Measurements from ENCODE around the gene SPRN. TPM values are rescaled to one million over a fixed set of nuclear protein-coding genes. Genes with fewer than 3 reads are reported as not detected.
A peak's percentile ranks its signal among the peaks of the same experiment; 100 is the strongest.

The SPRN gene
- total and polyA plus RNA-seq, 8 donors, result 0.18 to 5.2 TPM; not detected in 6

- DNase-seq, result no peak
- H3K27me3 ChIP-seq, result no peaks in the 10 kb centered on the region
- H3K27ac ChIP-seq, result no peak overlapping the region
- no peaks in the 10 kb centered on the region for H3K36me3 ChIP-seq
- intact Hi-C loops (cut with DNase I; ENCODE audit: low total_unique reads), result no loop called here
- H3K4me3 ChIP-seq, result no peak overlapping the region
- peaks cover 19 to 45% (median 38%) of the 10 kb centered on the region in 4 donors for H3K9me3 ChIP-seq
- H3K4me1 ChIP-seq, result no peaks in the 10 kb centered on the region
- TF ChIP-seq CTCF (IDR thresholded peaks at IDR 0.05) (no peak), EP300 (IDR thresholded peaks at IDR 0.05) (no peak), POLR2A (IDR thresholded peaks at IDR 0.05) (no peak), POLR2AphosphoS5 (IDR thresholded peaks at IDR 0.05) (no peak)
These were observed 23.7 kb upstream of the SPRN start for GRCh38 chr10:133448120-133448519.

- 82 to 88% (median 85%) methylated on average over 11 of the region's 11 CpGs for WGBS, 5 donors
- Histone ChIP-seq H3K4me1 (no peaks in the 10 kb centered on the region), H3K27me3 (no peaks in the 10 kb centered on the region), H3K9me3 (peaks cover 19 to 45% (median 38%) of the 10 kb centered on the region in 4 donors), H3K4me3 (no peak overlapping the region), H3K27ac (no peak overlapping the region), H3K36me3 (no peaks in the 10 kb centered on the region)
- intact Hi-C loops (cut with DNase I; ENCODE audit: low total_unique reads), result no loop called here
- DNase-seq, result no peak
- TF ChIP-seq EP300 (IDR thresholded peaks at IDR 0.05) (no peak), POLR2A (IDR thresholded peaks at IDR 0.05) (no peak), CTCF (IDR thresholded peaks at IDR 0.05) (no peak), POLR2AphosphoS5 (IDR thresholded peaks at IDR 0.05) (no peak)
These were observed 22.6 kb upstream of the SPRN start for GRCh38 chr10:133446979-133447378.

- Histone ChIP-seq H3K36me3 (no peaks in the 10 kb centered on the region), H3K9me3 (peaks cover 19 to 45% (median 38%) of the 10 kb centered on the region in 4 donors), H3K4me3 (no peak overlapping the region), H3K27me3 (no peaks in the 10 kb centered on the region), H3K4me1 (no peaks in the 10 kb centered on the region), H3K27ac (no peak overlapping the region)
- WGBS, 5 donors, result 55 to 62% (median 60%) methylated on average over 29 to 80 of the region's 80 CpGs
- DNase-seq, result peak in 1 of 2 donors; percentile 22
- intact Hi-C loops (cut with DNase I; ENCODE audit: low total_unique reads), result no loop called here
- no peak for TF ChIP-seq CTCF (IDR thresholded peaks at IDR 0.05)
- no peak for TF ChIP-seq EP300 (IDR thresholded peaks at IDR 0.05)
- TF ChIP-seq POLR2AphosphoS5 (IDR thresholded peaks at IDR 0.05), result no peak
- no peak for TF ChIP-seq POLR2A (IDR thresholded peaks at IDR 0.05)
These were observed 21.6 kb upstream of the SPRN start for GRCh38 chr10:133445751-133446708.

GRCh38 chr10:133445268-133445732 is 20.9 kb upstream of the SPRN start:
- no peak overlapping the region for H3K27ac ChIP-seq
- peak in 1 of 2 donors; percentile 23 for DNase-seq
- no peaks in the 10 kb centered on the region for H3K4me1 ChIP-seq
- no peaks in the 10 kb centered on the region for H3K27me3 ChIP-seq
- no peak overlapping the region for H3K4me3 ChIP-seq
- TF ChIP-seq POLR2A (IDR thresholded peaks at IDR 0.05) (no peak), EP300 (IDR thresholded peaks at IDR 0.05) (no peak), POLR2AphosphoS5 (IDR thresholded peaks at IDR 0.05) (no peak)
- peaks cover 19 to 45% (median 38%) of the 10 kb centered on the region in 4 donors for H3K9me3 ChIP-seq
- 86 to 92% (median 89%) methylated on average over 17 to 22 of the region's 22 CpGs for WGBS, 5 donors
- intact Hi-C loops (cut with DNase I; ENCODE audit: low total_unique reads), result no loop called here
- no peaks in the 10 kb centered on the region for H3K36me3 ChIP-seq

All from stomach (tissue), 9 donors.